Measurements from ENCODE around the gene CCDC186. TPM values are rescaled to one million over a fixed set of nuclear protein-coding genes. Genes with fewer than 3 reads are reported as not detected.

The CCDC186 gene
- total and polyA plus RNA-seq, 2 of the 4 experiments (the other 2 are of a cell fraction), result 3.0 to 6.1 TPM

DNA sequence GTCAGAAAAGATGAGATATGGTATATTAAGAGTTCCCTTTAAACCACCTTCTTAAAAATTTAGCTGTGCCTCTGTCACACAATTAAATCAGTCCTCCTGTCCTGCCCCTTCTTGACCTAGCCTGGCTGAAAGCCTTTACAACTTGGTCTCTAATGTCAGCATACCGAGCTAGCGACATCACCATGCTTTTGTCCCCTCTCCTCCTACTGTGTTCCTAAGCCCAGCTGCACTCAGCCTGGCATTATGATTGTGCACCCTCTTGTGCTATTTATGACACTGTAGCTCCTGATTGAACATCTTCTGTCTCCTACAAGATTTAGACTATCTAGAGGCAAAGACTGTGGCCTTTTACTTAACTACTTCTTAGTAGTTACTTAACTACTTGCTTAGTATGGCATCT, 34.3 kb upstream of the CCDC186 start:
- Histone ChIP-seq H3K9ac (ENCODE audit: low read depth, low read length) (no peak overlapping the region), H3K9me1 (ENCODE audit: insufficient read depth, low read length) (no peaks in the 10 kb centered on the region), H3K36me3 (ENCODE audit: control insufficient read depth, insufficient read depth, low read length) (no peaks in the 10 kb centered on the region), H2BK20ac (ENCODE audit: low read depth, low read length) (no peak overlapping the region), H2AFZ (replicated peaks; ENCODE audit: low read length, poor library complexity) (no peak overlapping the region), H3K27me3 (ENCODE audit: control insufficient read depth, insufficient read depth, low read length) (peaks cover 9% of the 10 kb centered on the region), H3K56ac (ENCODE audit: extremely low read depth, insufficient read depth, low read length) (no peak overlapping the region), H2BK120ac (ENCODE audit: low read depth, low read length) (no peak overlapping the region), H3K4me2 (ENCODE audit: low read depth, low read length) (no peak overlapping the region), H3K4ac (ENCODE audit: low read depth, low read length) (no peak overlapping the region), H4K8ac (ENCODE audit: low read depth in 2 of 2, low read length in 2 of 2) (no peak overlapping the region), H4K20me1 (ENCODE audit: insufficient read depth, low read length) (no peaks in the 10 kb centered on the region), H3K9me3 (ENCODE audit: control insufficient read depth, insufficient read depth, low read length) (no peaks in the 10 kb centered on the region), H2BK15ac (ENCODE audit: low read depth, low read length) (no peak overlapping the region), H3K79me1 (ENCODE audit: low read depth in 1 of 2, low read length in 2 of 2) (no peaks in the 10 kb centered on the region), H2AK9ac (replicated peaks; ENCODE audit: low read depth, low read length, poor library complexity) (no peak overlapping the region), H4K5ac (ENCODE audit: low read depth, low read length) (no peak overlapping the region), H3K23ac (ENCODE audit: low read depth, low read length) (no peak overlapping the region), H3K27ac (ENCODE audit: insufficient read depth, low read length) (no peak overlapping the region), H3K4me1 (ENCODE audit: control insufficient read depth, insufficient read depth, low read length) (no peaks in the 10 kb centered on the region), H2AK5ac (ENCODE audit: low read depth, low read length) (no peak overlapping the region), H3K4me3 (ENCODE audit: insufficient read depth, low read depth, low read length) (no peak overlapping the region), H2BK5ac (ENCODE audit: low read depth, low read length, poor library complexity, severe bottlenecking) (no peak overlapping the region), H3K14ac (replicated peaks; ENCODE audit: low read depth, low read length) (no peak overlapping the region), H4K91ac (ENCODE audit: insufficient read depth, low read depth, low read length) (no peak overlapping the region), H3K18ac (ENCODE audit: low read depth, low read length) (no peak overlapping the region)
- ChIA-PET POLR2A (ENCODE audit: unreplicated experiment) (no interaction called here), CTCF (interaction anchor here (1.0 kb wide), 1 partner anchor 9 kb away, joined by 3 read pairs; no protein-coding TSS in a partner anchor)
- no peak for ATAC-seq (ENCODE audit: low read depth)
- dilution Hi-C loops (cut with HindIII; ENCODE audit: low sequenced_read_pairs, unreplicated experiment) (no loop called here), in situ Hi-C loops (cut with MboI; ENCODE audit: low sequenced_read_pairs) (no loop called here), intact Hi-C loops (cut with micrococcal nuclease) (no loop called here)
- WGBS, 2 experiments (ENCODE audit: extremely low coverage in 2 of 2, insufficient read length in 1 of 2), result no CpG with 5 or more reads among the region's 2 CpGs
- no peak for TF ChIP-seq MXI1 (IDR thresholded peaks at IDR 0.05; ENCODE audit: borderline replicate concordance, low read depth, low read length)
- TF ChIP-seq CEBPB (IDR thresholded peaks at IDR 0.05; ENCODE audit: low read depth, low read length), result no peak
- no TSS peak for BruUV-seq (replicated peaks)
- no peak for DNase-seq
